HL-60/S4 treated with retinoic acid at 250 ng/mL for 4 days and 3 days (cell line): Measurements from ENCODE around the gene RNF186.
"Not testable (repeated sequence)": the region's sequence is repeated elsewhere in the genome, so short reads cannot be mapped to it uniquely, and the experiment has no call there.

Source experiments
- in situ Hi-C: fragments of 300-500 bp; cut with MboI; formaldehyde crosslinking; loops from 2 replicates; pipeline ENCODE4 v1.7.0; 2022; ENCODE audit warnings: low sequenced_read_pairs

Gene RNF186

GRCh38 chr1:19825298-19825697 lies 10.2 kb upstream of the RNF186 start:
- in situ Hi-C loops = no loop called here

- in situ Hi-C loops = no loop called here
These were observed 9.5 kb upstream of the RNF186 start for GRCh38 chr1:19824541-19824940.

- in situ Hi-C loops = no loop called here
These were observed 9.0 kb upstream of the RNF186 start for GRCh38 chr1:19824036-19824435.

- in situ Hi-C loops = no loop called here
These were observed 4.6 kb upstream of the RNF186 start for GRCh38 chr1:19819701-19820100.

- in situ Hi-C loops = no loop called here
These were observed 3.2 kb upstream of the RNF186 start for GRCh38 chr1:19818324-19818723.

- in situ Hi-C loops = no loop called here
These were observed 2.1 kb upstream of the RNF186 start for GRCh38 chr1:19817160-19817559.

GRCh38 chr1:19816737-19817086 lies 1.6 kb upstream of the RNF186 start:
- in situ Hi-C loops = not testable (repeated sequence)

- in situ Hi-C loops = no loop called here
These were observed 986 bp upstream of the RNF186 start for GRCh38 chr1:19815801-19816736.

GRCh38 chr1:19814244-19814661 lies 830 bp downstream of the RNF186 start:
- in situ Hi-C loops = no loop called here

- in situ Hi-C loops = no loop called here
These were observed 1.5 kb downstream of the RNF186 start for GRCh38 chr1:19813643-19813960.

GRCh38 chr1:19812875-19813642 lies 2.0 kb downstream of the RNF186 start:
- in situ Hi-C loops = no loop called here

GRCh38 chr1:19811206-19811851 lies 3.8 kb downstream of the RNF186 start:
- in situ Hi-C loops = no loop called here

GRCh38 chr1:19809044-19809750 lies 5.9 kb downstream of the RNF186 start:
- in situ Hi-C loops = no loop called here

GRCh38 chr1:19808351-19808750 lies 6.7 kb downstream of the RNF186 start:
- in situ Hi-C loops = no loop called here

- in situ Hi-C loops = no loop called here
These were observed 10.2 kb downstream of the RNF186 start for GRCh38 chr1:19804831-19805251.

GRCh38 chr1:19802269-19802668 lies 12.8 kb downstream of the RNF186 start:
- in situ Hi-C loops = no loop called here

- in situ Hi-C loops = no loop called here
These were observed 14.8 kb downstream of the RNF186 start for GRCh38 chr1:19800076-19800804.

GRCh38 chr1:19799230-19800075 lies 15.6 kb downstream of the RNF186 start, which contains the start of gene TMCO4:
TSS of gene TMCO4 (minus strand) at chr1:19799916. CDS start at chr1:19780758, 19,158 bp downstream.
- in situ Hi-C loops = no loop called here

- in situ Hi-C loops = no loop called here
These were observed 16.4 kb downstream of the RNF186 start for GRCh38 chr1:19798486-19799229.
